K562 (cell line): ENCODE measurements around the gene TSPAN13. TPM values are rescaled to one million over a fixed set of nuclear protein-coding genes. Genes with fewer than 3 reads are reported as not detected.

Experiments used
- BRCA1 ChIP-seq, 2 experiments: fragments of 450-650 bp in 1 of 2; sonication (generic) in 1 of 2; formaldehyde crosslinking in 1 of 2; IDR thresholded peaks; 2 replicates each; pipeline versions ENCODE4 v1.5.0 to v1.6.1; 2017 to 2020; ENCODE audit warnings: mild to moderate bottlenecking in 1 of 2, missing genetic modification reagents in 1 of 2
- CBX8 ChIP-seq: fragments of 200-600 bp; sonication (generic); IDR thresholded peaks from 2 replicates; pipeline ENCODE4 v1.6.1; 2012; ENCODE audit warnings: borderline replicate concordance, mixed run types, low read depth, mild to moderate bottlenecking, moderate library complexity, mixed read lengths, low read length, control low read depth, inconsistent platforms; ENCODE audit not compliant: poor library complexity, severe bottlenecking; ENCODE audit errors: extremely low read depth
- CTBP1 ChIP-seq: fragments of 450-650 bp; IDR thresholded peaks from 2 replicates; pipeline ENCODE4 v1.6.1; 2016; ENCODE audit warnings: borderline replicate concordance
- ELF1 ChIP-seq: fragments of 200-800 bp; sonication (Bioruptor generic); IDR thresholded peaks from 2 replicates; pipeline ENCODE4 v1.6.1; 2016; ENCODE audit warnings: missing genetic modification characterization, missing compliant biosample characterization
- GTF2E2 ChIP-seq: fragments of 200-800 bp; sonication (Bioruptor generic); IDR thresholded peaks from 2 replicates; pipeline ENCODE4 v1.6.1; 2016; ENCODE audit warnings: missing genetic modification characterization, missing compliant biosample characterization
- HDAC3 ChIP-seq: fragments of 450-650 bp; IDR thresholded peaks from 2 replicates; pipeline ENCODE4 v1.6.1; 2018; ENCODE audit warnings: borderline replicate concordance, mild to moderate bottlenecking, moderate library complexity; ENCODE audit not compliant: partially characterized antibody
- HNRNPL ChIP-seq: fragments of 200-400 bp; formaldehyde crosslinking; IDR thresholded peaks from 2 replicates; pipeline ENCODE4 v1.6.1; 2017; ENCODE audit warnings: low read depth, mild to moderate bottlenecking, low read length
- KLF13 ChIP-seq: fragments of 450-650 bp; IDR thresholded peaks from 2 replicates; pipeline ENCODE4 v1.6.1; 2016; ENCODE audit warnings: missing genetic modification characterization, low read depth, mild to moderate bottlenecking, missing compliant biosample characterization, moderate library complexity, borderline replicate concordance
- MCM7 ChIP-seq, 2 experiments: fragments of 450-650 bp; IDR thresholded peaks; 2 replicates each; pipeline ENCODE4 v1.6.1; 2016 to 2018
- MTA3 ChIP-seq: fragments of 450-650 bp; formaldehyde crosslinking; IDR thresholded peaks from 2 replicates; pipeline ENCODE4 v1.6.1; 2017; ENCODE audit warnings: mild to moderate bottlenecking, borderline replicate concordance
- NFRKB ChIP-seq: fragments of 450-650 bp; IDR thresholded peaks from 2 replicates; pipeline ENCODE4 v1.6.1; 2016; ENCODE audit warnings: low read depth
- POLR2AphosphoS5 ChIP-seq: IDR thresholded peaks from 2 replicates; pipeline ENCODE4 v1.6.1; 2011; ENCODE audit warnings: mild to moderate bottlenecking, low read depth, low read length, moderate library complexity; ENCODE audit not compliant: control insufficient read depth, insufficient read depth
- RBM15 ChIP-seq: fragments of 200-400 bp; formaldehyde crosslinking; IDR thresholded peaks from 2 replicates; pipeline ENCODE4 v1.6.1; 2018; ENCODE audit warnings: mild to moderate bottlenecking, low read length, moderate library complexity; ENCODE audit not compliant: insufficient read depth
- SRSF3 ChIP-seq: fragments of 200-400 bp; formaldehyde crosslinking; IDR thresholded peaks from 2 replicates; pipeline ENCODE4 v1.6.1; 2016; ENCODE audit warnings: mild to moderate bottlenecking, low read length, moderate library complexity; ENCODE audit not compliant: insufficient read depth
- TCF3 ChIP-seq: sonication (generic); formaldehyde crosslinking; IDR thresholded peaks from 2 replicates; pipeline ENCODE4 v1.4.0; 2020; ENCODE audit warnings: mild to moderate bottlenecking, missing genetic modification reagents
- ZNF24 ChIP-seq: fragments of 450-650 bp; IDR thresholded peaks from 2 replicates; pipeline ENCODE4 v1.6.1; 2016
- ZNF584 ChIP-seq: fragments of 200-800 bp; sonication (Bioruptor generic); IDR thresholded peaks from 2 replicates; pipeline ENCODE4 v1.6.1; 2016; ENCODE audit warnings: low read depth, mild to moderate bottlenecking, missing genetic modification characterization, missing compliant biosample characterization
- polyA plus RNA-seq, 8 experiments: library from polyadenylated mRNA; depleted of rRNA in 4 of 8; stranded (reverse) in 5 of 8; unstranded in 3 of 8; fragments of >200 nt; fragmentation: Nextera tagmentation in 2 of 8; fragmentation: Illumina TruSeq in 1 of 8; extraction: Ambion mirVana in 2 of 8; extraction: Trizol in 1 of 8; gene quantifications; 2 replicates each; pipeline versions ENCODE4 v1.2.1 to v1.2.3, GENCODE V29; 2011 to 2014; ENCODE audit warnings: inconsistent platforms in 1 of 8, missing spikeins in 1 of 8
- total RNA-seq, 7 experiments: library from RNA; depleted of rRNA in 6 of 7; stranded (reverse); fragments of >200 nt in 6 of 7; fragmentation: Illumina TruSeq in 2 of 7; extraction: Trizol in 2 of 7; gene quantifications; 2 replicates each; pipeline versions ENCODE4 v1.2.1 to v1.2.3, GENCODE V29; 2011 to 2021; ENCODE audit warnings: low replicate concordance in 1 of 7
- TF ChIP-seq, protein P1 (sequence below): fragments of 250-450 bp; sonication (Bioruptor Pico); IDR thresholded peaks from 2 replicates; pipeline ENCODE4 v1.5.0; 2021
- TF ChIP-seq, protein P2 (sequence below): fragments of 250-450 bp; sonication (Bioruptor Pico); IDR thresholded peaks from 2 replicates; pipeline ENCODE4 v1.4.0; 2020; ENCODE audit warnings: mild to moderate bottlenecking, moderate library complexity
- TF ChIP-seq, protein P3 (sequence below): fragments of 250-450 bp; sonication (Bioruptor Pico); IDR thresholded peaks from 2 replicates; pipeline ENCODE4 v1.8.0; 2021; ENCODE audit warnings: mild to moderate bottlenecking, moderate library complexity
- TF ChIP-seq, protein P4 (sequence below): sonication (generic); formaldehyde crosslinking; IDR thresholded peaks from 2 replicates; pipeline ENCODE4 v1.8.0; 2022; ENCODE audit warnings: mild to moderate bottlenecking, missing genetic modification reagents

The TSPAN13 gene
- total and polyA plus RNA-seq, 9 of the 15 experiments (the other 6 are each of a cell fraction or from before 2014, with no cell fraction given), result 7.8 to 46.3 (median 20.0) TPM

DNA sequence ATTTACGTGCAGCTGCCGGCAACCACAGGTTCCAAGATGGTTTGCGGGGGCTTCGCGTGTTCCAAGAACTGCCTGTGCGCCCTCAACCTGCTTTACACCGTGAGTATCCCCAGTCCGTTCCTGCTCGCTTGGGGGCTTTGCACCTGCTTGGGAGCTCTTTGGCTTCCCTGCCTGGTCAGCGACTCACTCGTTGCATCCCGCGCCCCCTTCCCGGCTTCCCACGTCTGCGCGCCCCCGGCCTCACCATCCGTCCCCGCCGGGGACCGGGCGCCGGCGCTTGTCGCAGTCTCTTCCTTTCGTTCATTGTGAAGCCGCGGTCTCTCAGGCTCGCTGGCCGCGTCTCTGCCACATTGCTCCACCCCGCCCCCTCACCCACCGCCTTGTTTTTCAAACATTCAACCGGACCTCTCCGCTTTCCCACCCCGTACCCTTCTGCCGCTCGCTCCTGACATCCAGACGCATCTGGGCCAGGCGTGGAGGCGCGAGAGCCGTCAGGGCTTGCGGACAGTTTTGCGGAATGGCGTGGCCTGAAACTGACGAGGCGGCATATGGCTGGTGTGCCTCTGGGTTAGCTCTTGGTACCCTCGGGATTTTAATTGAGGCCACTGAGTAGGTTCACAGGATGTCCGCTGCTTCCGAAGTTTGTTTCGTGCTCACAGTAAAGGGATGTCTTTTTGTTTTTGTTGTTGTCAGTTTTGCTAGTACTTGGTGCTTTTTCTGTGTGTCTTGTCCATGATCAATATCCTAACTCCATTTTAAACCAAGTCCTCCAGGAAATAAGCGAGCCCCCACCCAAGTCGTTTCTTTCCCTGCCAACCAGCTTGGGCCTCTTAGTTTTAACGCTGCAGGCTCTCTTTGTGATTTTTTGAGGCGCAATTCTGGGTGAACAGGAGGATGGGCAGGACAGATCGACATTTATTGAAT is 639 bp downstream of the TSPAN13 start (continued):
- no peak for TF ChIP-seq CTBP1
- no peak for TF ChIP-seq GTF2E2 (tag)
- TF ChIP-seq POLR2AphosphoS5, result no peak
- no peak for TF ChIP-seq RBM15
- no peak for TF ChIP-seq ZNF584 (CRISPR knock-in tag)
- TF ChIP-seq, protein P1, sequence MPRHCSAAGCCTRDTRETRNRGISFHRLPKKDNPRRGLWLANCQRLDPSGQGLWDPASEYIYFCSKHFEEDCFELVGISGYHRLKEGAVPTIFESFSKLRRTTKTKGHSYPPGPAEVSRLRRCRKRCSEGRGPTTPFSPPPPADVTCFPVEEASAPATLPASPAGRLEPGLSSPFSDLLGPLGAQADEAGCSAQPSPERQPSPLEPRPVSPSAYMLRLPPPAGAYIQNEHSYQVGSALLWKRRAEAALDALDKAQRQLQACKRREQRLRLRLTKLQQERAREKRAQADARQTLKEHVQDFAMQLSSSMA (CRISPR knock-in tag), result no peak
- no peak for TF ChIP-seq MCM7 (IDR thresholded peaks at IDR 0.05)
- no peak for TF ChIP-seq HDAC3
- TF ChIP-seq, protein P2, sequence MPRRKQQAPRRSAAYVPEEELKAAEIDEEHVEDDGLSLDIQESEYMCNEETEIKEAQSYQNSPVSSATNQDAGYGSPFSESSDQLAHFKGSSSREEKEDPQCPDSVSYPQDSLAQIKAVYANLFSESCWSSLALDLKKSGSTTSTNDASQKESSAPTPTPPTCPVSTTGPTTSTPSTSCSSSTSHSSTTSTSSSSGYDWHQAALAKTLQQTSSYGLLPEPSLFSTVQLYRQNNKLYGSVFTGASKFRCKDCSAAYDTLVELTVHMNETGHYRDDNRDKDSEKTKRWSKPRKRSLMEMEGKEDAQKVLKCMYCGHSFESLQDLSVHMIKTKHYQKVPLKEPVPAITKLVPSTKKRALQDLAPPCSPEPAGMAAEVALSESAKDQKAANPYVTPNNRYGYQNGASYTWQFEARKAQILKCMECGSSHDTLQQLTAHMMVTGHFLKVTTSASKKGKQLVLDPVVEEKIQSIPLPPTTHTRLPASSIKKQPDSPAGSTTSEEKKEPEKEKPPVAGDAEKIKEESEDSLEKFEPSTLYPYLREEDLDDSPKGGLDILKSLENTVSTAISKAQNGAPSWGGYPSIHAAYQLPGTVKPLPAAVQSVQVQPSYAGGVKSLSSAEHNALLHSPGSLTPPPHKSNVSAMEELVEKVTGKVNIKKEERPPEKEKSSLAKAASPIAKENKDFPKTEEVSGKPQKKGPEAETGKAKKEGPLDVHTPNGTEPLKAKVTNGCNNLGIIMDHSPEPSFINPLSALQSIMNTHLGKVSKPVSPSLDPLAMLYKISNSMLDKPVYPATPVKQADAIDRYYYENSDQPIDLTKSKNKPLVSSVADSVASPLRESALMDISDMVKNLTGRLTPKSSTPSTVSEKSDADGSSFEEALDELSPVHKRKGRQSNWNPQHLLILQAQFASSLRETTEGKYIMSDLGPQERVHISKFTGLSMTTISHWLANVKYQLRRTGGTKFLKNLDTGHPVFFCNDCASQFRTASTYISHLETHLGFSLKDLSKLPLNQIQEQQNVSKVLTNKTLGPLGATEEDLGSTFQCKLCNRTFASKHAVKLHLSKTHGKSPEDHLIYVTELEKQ, result no peak
- no peak for TF ChIP-seq TCF3
- no peak for TF ChIP-seq CBX8
- TF ChIP-seq NFRKB, result no peak
- TF ChIP-seq ZNF24, result no peak
- TF ChIP-seq HNRNPL, result no peak
- TF ChIP-seq, protein P3, sequence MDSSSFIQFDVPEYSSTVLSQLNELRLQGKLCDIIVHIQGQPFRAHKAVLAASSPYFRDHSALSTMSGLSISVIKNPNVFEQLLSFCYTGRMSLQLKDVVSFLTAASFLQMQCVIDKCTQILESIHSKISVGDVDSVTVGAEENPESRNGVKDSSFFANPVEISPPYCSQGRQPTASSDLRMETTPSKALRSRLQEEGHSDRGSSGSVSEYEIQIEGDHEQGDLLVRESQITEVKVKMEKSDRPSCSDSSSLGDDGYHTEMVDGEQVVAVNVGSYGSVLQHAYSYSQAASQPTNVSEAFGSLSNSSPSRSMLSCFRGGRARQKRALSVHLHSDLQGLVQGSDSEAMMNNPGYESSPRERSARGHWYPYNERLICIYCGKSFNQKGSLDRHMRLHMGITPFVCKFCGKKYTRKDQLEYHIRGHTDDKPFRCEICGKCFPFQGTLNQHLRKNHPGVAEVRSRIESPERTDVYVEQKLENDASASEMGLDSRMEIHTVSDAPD (CRISPR knock-in tag), result no peak
- no peak for TF ChIP-seq KLF13
- no peak for TF ChIP-seq SRSF3
- peak; percentile 47; the same call in 1 of the 2 replicates for TF ChIP-seq MTA3
- no peak for TF ChIP-seq BRCA1 (IDR thresholded peaks at IDR 0.05)
- 0 out of 2 replicates have a peak, but pooled peaks have one; percentile 50 for TF ChIP-seq BRCA1 (CRISPR knock-in tag; IDR thresholded peaks at IDR 0.05)
- TF ChIP-seq, protein P4, sequence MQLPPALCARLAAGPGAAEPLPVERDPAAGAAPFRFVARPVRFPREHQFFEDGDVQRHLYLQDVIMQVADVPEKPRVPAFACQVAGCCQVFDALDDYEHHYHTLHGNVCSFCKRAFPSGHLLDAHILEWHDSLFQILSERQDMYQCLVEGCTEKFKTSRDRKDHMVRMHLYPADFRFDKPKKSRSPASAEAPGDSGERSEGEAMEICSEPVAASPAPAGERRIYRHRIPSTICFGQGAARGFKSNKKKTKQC, result peak; percentile 53; the same call in 1 of the 2 replicates
- TF ChIP-seq ELF1 (tag), result no peak
